ENCODE measurements around the gene SLC4A2.

Gene SLC4A2

DNA sequence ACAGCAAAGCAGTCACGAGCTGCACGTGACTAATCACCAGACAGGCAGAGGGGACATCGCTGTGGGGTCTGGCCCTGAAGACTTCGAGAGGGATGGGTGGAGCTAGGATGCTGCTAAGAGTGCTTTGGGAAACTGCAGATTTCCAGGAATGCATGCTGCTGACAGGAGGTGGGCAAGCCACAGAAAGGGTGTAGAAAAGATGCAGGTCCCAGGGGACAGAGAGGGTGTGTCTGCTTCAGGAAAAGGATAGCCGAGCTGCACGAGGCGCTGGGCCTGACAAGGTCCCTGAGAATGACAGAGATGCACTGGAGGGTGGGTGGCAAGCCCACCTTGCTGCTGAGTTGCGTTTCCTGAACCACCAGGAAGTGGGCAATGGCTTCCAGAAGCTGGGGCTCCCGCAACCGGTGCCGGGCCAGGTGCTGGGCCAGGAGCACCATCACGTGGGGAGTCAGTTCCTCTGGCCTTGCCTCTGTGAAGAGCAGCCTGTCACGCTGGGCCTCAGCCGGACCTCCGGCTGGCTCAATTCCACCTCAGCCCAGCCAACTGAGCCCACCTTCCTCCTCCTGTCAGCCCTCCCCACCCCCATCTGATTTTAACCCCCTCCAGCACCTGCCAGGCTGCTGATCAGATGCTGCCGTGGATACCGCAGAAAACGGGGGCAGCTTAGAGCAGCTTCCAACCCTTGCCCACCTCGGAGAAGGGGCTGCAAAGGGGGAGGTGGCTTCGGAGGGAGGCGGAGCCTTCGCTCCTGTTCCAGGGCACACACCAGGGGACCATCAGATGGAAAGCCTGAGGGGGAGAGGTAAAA is 19.0 kb downstream of the SLC4A2 start:
- no peak overlapping the region for H3K4me3 ChIP-seq (ENCODE audit: low read depth, low read length)
- TF ChIP-seq, protein P1, sequence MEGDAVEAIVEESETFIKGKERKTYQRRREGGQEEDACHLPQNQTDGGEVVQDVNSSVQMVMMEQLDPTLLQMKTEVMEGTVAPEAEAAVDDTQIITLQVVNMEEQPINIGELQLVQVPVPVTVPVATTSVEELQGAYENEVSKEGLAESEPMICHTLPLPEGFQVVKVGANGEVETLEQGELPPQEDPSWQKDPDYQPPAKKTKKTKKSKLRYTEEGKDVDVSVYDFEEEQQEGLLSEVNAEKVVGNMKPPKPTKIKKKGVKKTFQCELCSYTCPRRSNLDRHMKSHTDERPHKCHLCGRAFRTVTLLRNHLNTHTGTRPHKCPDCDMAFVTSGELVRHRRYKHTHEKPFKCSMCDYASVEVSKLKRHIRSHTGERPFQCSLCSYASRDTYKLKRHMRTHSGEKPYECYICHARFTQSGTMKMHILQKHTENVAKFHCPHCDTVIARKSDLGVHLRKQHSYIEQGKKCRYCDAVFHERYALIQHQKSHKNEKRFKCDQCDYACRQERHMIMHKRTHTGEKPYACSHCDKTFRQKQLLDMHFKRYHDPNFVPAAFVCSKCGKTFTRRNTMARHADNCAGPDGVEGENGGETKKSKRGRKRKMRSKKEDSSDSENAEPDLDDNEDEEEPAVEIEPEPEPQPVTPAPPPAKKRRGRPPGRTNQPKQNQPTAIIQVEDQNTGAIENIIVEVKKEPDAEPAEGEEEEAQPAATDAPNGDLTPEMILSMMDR (conservative IDR thresholded peaks at IDR 0.05; ENCODE audit: low read depth, low read length): no peak
- peak; percentile 61 for DNase-seq (ENCODE audit: low read depth)

DNA sequence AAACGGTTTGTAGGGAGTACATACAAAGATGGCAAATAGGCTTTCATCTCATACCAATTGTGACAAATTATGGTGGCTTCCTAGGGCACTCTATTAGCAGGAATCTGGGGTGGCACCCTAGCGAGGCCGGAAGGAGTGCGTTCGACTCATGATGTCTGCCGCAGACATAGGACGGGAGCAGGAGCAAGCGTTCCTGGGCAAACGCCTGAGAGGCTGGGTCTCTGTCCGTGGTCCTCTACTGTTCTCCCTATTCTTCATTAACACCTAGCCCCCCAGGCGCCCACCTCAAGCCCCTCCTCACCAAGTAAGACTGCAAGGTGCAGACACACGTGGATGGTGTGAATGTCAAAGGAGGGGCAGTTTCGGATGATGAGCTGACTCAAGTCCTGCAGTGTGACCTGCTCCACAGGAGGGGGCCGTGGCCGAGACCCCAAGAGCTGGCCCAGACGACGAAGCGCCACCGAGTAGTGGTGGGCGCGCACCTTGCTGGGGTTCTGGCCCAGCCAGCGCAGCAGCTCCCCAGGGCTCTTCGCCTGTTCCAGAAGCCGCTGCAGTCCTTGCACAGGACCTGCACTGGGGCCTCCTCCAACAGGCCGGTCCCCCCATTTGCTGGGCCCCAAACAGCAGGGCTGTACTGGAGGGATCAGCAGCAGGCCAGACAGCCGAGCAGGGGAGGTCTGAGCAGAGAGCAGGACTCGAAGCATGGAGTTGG is 20.0 kb downstream of the SLC4A2 start:
- TF ChIP-seq, protein P1 (conservative IDR thresholded peaks at IDR 0.05; ENCODE audit: low read depth, low read length): no peak
- H3K4me3 ChIP-seq (ENCODE audit: low read depth, low read length): peak overlapping the region; percentile 90

DNA sequence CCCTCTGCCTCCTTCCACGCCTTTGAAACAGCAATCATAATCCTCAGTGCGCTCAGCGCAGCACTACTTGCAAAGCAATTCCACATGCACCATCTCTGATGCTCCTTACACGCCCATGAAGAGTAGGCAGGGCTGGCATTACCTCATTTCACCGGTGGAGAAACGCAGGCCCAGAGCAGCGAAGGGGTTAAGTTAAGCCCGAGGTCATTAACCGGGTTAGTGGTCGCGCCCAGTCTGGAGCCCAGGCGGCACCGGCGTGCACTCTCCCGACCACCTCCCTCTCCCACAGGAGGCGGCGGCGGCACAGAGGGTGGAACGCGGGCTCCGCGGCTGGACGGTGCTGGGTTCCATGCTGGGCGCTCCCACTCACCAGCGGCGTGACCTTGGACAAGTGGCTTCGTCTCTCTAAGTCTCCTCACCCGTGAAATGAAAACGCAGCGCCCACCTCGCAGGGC is 20.7 kb downstream of the SLC4A2 start:
- H3K4me3 ChIP-seq (ENCODE audit: low read depth, low read length): peak overlapping the region; percentile 90
- TF ChIP-seq, protein P1 (conservative IDR thresholded peaks at IDR 0.05; ENCODE audit: low read depth, low read length): no peak
- DNase-seq (ENCODE audit: low read depth): peak; percentile 43

More for the DNA sequence above, 20.0 kb downstream of the SLC4A2 start:
- DNase-seq (ENCODE audit: low read depth): no peak

DNA sequence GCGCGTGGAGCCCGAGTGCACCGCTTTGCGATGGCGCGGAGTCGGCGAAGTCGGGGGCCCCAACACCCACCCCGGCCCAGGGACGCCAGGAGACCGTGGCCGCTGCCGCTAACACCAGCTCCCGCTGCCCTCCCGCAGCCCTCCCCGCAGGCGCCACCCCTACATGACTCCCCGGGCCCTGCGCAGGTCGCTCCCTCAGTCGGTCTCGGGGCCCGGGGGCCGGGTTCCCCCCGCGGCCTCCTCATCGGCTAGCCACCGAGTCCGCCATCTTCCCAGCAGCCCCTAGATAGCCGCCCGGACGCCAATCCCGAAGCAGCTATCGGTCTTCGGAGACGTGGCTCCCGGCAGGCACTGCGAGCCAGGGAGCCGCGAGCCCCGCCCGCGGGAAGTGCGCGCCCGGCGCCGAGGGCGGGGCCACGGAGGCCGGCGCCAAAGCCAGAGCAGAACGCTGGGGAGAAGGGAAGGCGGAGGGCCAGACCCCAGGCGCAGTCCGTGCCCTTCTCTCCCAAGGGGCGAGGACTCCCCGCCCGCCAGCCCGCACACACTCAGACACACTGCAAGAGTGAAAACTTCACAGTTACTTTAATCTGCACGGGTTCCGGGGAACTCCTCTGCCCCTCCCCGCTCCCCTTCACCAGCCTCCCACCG is 21.3 kb downstream of the SLC4A2 start, which contains the start of gene FASTK:
TSS of gene FASTK (minus strand) at position 288 of the 648 bp plus-strand sequence. CDS start at position 245, 43 bp downstream.
- DNase-seq (ENCODE audit: low read depth): peak; percentile 92
- peak within 1 kb of the TSS; percentile 90 for H3K4me3 ChIP-seq (ENCODE audit: low read depth, low read length)

DNA sequence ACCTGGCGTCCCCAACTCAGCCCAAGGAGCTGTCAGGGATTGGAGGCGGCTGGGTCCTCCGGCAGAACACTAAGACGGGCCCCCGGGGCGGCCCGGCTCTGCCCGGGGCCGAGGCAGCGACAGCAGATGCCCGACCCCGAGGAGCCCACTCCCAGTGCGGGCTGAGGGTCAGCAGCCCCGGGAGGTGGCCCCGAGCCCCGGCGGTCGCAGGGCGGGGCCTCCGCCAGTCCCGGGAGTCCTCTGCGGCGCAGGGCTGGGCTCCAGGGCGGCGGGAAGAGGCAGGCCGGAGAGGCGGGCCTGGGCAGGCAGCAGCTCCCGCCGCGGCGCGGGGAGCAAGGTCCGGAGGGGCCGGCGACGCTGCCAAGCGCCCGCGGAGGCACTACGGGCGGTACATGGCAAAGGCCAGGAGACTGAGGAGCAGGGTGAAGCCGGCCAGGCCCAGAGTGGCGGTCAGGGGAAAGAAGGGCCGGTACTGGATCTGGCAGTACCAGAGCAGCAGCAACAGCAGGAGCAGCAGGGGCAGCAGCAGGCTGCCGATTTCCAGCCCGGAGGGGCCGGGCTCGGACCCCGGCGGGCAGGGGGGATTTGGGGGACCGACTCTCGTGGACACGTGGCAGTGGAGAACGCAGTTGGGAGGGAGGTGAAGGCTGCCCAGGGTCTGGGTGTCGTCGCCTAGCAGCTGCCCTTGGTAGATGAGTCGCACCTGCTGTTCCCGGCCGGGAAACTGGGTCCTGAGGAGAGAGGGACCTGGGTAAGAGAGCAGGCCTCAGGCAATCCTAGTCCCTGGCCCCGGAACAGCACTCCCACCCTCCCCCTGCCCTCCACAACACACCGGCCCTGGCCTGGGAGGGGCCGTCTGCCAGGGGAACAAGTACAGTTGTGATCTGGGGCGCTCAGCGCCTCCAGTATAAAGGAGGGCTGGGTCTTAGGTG is 22.0 kb downstream of the SLC4A2 start:
- TF ChIP-seq, protein P1 (conservative IDR thresholded peaks at IDR 0.05; ENCODE audit: low read depth, low read length): no peak
- DNase-seq (ENCODE audit: low read depth): peak; percentile 24
- peak overlapping the region; percentile 52 for H3K4me3 ChIP-seq (ENCODE audit: low read depth, low read length)

More for the DNA sequence above, 21.3 kb downstream of the SLC4A2 start, which contains the start of gene FASTK:
- TF ChIP-seq, protein P1 (conservative IDR thresholded peaks at IDR 0.05; ENCODE audit: low read depth, low read length): no peak
